Progenitor cell of endocrine pancreas (in vitro differentiated cells): ENCODE measurements around the gene EME1. TPM values are rescaled to one million over a fixed set of nuclear protein-coding genes. Genes with fewer than 3 reads are reported as not detected.
"Not testable (repeated sequence)": the region's sequence is repeated elsewhere in the genome, so short reads cannot be mapped to it uniquely, and the experiment has no call there.

ENCODE experiments used
- DNase-seq: peaks from one replicate; pipeline ENCODE4 v3.0.0; 2021; ENCODE audit warnings: low spot score; ENCODE audit not compliant: unreplicated experiment
- H3K27ac Mint-ChIP-seq: 2 replicates; pipeline ENCODE4 v1.8.0; 2021; ENCODE audit warnings: mild to moderate bottlenecking, moderate library complexity, mixed read lengths
- H3K27me3 Mint-ChIP-seq: 2 replicates; pipeline ENCODE4 v1.8.0; 2021; ENCODE audit warnings: mixed read lengths
- H3K36me3 Mint-ChIP-seq: 2 replicates; pipeline ENCODE4 v1.8.0; 2022; ENCODE audit warnings: mixed read lengths; ENCODE audit not compliant: insufficient read depth
- H3K4me1 Mint-ChIP-seq: 2 replicates; pipeline ENCODE4 v1.8.0; 2021; ENCODE audit warnings: low read depth, mixed read lengths
- H3K4me3 Mint-ChIP-seq: 2 replicates; pipeline ENCODE4 v1.8.0; 2021; ENCODE audit warnings: low read depth, mild to moderate bottlenecking, moderate library complexity, mixed read lengths
- H3K9me3 Mint-ChIP-seq: 2 replicates; pipeline ENCODE4 v1.8.0; 2021; ENCODE audit warnings: low read depth, mixed read lengths
- total RNA-seq: library from RNA; stranded (reverse); gene quantifications from 2 replicates; pipeline ENCODE4 v1.2.1, GENCODE V29; 2021
- TF ChIP-seq, protein P1 (sequence below): fragments of 200-600 bp; sonication (generic); IDR thresholded peaks from one replicate; pipeline ENCODE4 v1.5.0; 2021; ENCODE audit warnings: antibody characterized with exemption, mild to moderate bottlenecking; ENCODE audit not compliant: unreplicated experiment

Gene EME1
- total RNA-seq, 1 donor from 2014 or later, result 10.1 TPM

- Mint-ChIP-seq H3K27ac (peak overlapping the region; percentile 22), H3K4me3 (no peak overlapping the region), H3K9me3 (peaks cover 5% of the 10 kb centered on the region), H3K4me1 (peaks cover 12% of the 10 kb centered on the region), H3K36me3 (no peaks in the 10 kb centered on the region), H3K27me3 (no peaks in the 10 kb centered on the region)
- no peak for DNase-seq
- TF ChIP-seq, protein P1, sequence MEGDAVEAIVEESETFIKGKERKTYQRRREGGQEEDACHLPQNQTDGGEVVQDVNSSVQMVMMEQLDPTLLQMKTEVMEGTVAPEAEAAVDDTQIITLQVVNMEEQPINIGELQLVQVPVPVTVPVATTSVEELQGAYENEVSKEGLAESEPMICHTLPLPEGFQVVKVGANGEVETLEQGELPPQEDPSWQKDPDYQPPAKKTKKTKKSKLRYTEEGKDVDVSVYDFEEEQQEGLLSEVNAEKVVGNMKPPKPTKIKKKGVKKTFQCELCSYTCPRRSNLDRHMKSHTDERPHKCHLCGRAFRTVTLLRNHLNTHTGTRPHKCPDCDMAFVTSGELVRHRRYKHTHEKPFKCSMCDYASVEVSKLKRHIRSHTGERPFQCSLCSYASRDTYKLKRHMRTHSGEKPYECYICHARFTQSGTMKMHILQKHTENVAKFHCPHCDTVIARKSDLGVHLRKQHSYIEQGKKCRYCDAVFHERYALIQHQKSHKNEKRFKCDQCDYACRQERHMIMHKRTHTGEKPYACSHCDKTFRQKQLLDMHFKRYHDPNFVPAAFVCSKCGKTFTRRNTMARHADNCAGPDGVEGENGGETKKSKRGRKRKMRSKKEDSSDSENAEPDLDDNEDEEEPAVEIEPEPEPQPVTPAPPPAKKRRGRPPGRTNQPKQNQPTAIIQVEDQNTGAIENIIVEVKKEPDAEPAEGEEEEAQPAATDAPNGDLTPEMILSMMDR, result no peak
Observed at GRCh38 chr17:50412188-50412732, 39.2 kb downstream of the EME1 start.

GRCh38 chr17:50414808-50415207 is 41.8 kb downstream of the EME1 start:
- no peak overlapping the region for H3K4me3 Mint-ChIP-seq
- DNase-seq, result no peak
- no peak overlapping the region for H3K27ac Mint-ChIP-seq
- no peaks in the 10 kb centered on the region for H3K27me3 Mint-ChIP-seq
- H3K36me3 Mint-ChIP-seq, result peaks cover 5% of the 10 kb centered on the region
- H3K9me3 Mint-ChIP-seq, result peaks cover 17% of the 10 kb centered on the region
- TF ChIP-seq, protein P1, result no peak
- H3K4me1 Mint-ChIP-seq, result peaks cover 12% of the 10 kb centered on the region

DNA sequence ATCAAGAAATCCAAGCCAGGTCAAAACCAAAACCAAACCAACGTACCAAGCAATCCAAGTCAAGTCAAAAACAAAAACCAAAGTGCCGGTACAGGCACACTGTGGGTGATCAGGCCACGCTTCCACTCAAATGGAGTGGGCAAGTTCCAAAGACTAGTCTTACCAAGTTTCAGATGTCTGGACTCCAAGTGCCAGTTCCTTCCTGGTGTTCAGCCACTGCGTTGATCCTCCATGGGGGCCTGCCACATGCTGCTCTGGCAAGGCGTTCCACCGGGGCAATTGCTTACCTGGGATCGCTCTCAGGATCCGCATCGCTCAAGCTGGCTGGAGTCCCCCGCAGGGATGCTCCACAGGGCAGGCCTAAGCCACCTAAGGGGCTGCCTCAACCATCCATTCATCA is 46.5 kb downstream of the EME1 start:
- not testable (repeated sequence) for H3K27me3 Mint-ChIP-seq, H3K27ac Mint-ChIP-seq, H3K36me3 Mint-ChIP-seq, DNase-seq, H3K4me3 Mint-ChIP-seq
- Mint-ChIP-seq H3K9me3 (peaks cover 16% of the 10 kb centered on the region), H3K4me1 (peaks cover 14% of the 10 kb centered on the region)

GRCh38 chr17:50420419-50421112 is 47.5 kb downstream of the EME1 start:
- Mint-ChIP-seq H3K4me3 (no peak overlapping the region), H3K4me1 (peaks cover 16% of the 10 kb centered on the region), H3K9me3 (peaks cover 16% of the 10 kb centered on the region), H3K36me3 (peaks cover 7% of the 10 kb centered on the region), H3K27ac (no peak overlapping the region), H3K27me3 (no peaks in the 10 kb centered on the region)
- TF ChIP-seq, protein P1, result no peak
- no peak for DNase-seq

- H3K4me3 Mint-ChIP-seq, result no peak overlapping the region
- peaks cover 18% of the 10 kb centered on the region for H3K4me1 Mint-ChIP-seq
Observed at GRCh38 chr17:50421308-50422051, 48.5 kb downstream of the EME1 start.

More at GRCh38 chr17:50421308-50422051, 48.5 kb downstream of the EME1 start:
- no peaks in the 10 kb centered on the region for H3K27me3 Mint-ChIP-seq
- no peak for DNase-seq
- H3K27ac Mint-ChIP-seq, result no peak overlapping the region
- peaks cover 7% of the 10 kb centered on the region for H3K36me3 Mint-ChIP-seq
- peaks cover 16% of the 10 kb centered on the region for H3K9me3 Mint-ChIP-seq
- TF ChIP-seq, protein P1, result no peak
